Ishikawa (cell line): ENCODE results near the gene SIGLECL1.

ENCODE experiments used
- CEBPB ChIP-seq: IDR thresholded peaks from 2 replicates; pipeline ENCODE4 v1.6.1; 2012
- CREB1 ChIP-seq: IDR thresholded peaks from 2 replicates; pipeline ENCODE4 v1.6.1; 2012; ENCODE audit warnings: low read depth
- EP300 ChIP-seq: IDR thresholded peaks from 2 replicates; pipeline ENCODE4 v1.6.1; 2012; ENCODE audit warnings: borderline replicate concordance
- FOXM1 ChIP-seq: IDR thresholded peaks from 2 replicates; pipeline ENCODE4 v1.6.1; 2012; ENCODE audit warnings: low read depth, borderline replicate concordance
- NFIC ChIP-seq: IDR thresholded peaks from 2 replicates; pipeline ENCODE4 v1.6.1; 2012
- RAD21 ChIP-seq: IDR thresholded peaks from 2 replicates; pipeline ENCODE4 v1.6.1; 2012; ENCODE audit warnings: low read depth
- REST ChIP-seq: IDR thresholded peaks from 2 replicates; pipeline ENCODE4 v1.6.1; 2012; ENCODE audit warnings: low read depth, mild to moderate bottlenecking
- TAF1 ChIP-seq: IDR thresholded peaks from 2 replicates; pipeline ENCODE4 v1.6.1; 2012; ENCODE audit warnings: low read depth, mild to moderate bottlenecking
- TCF12 ChIP-seq: IDR thresholded peaks from 2 replicates; pipeline ENCODE4 v1.6.1; 2012; ENCODE audit warnings: low read depth
- TEAD4 ChIP-seq: IDR thresholded peaks from 2 replicates; pipeline ENCODE4 v1.6.1; 2012
- YY1 ChIP-seq: IDR thresholded peaks from 2 replicates; pipeline ENCODE4 v1.6.1; 2012; ENCODE audit warnings: low read depth

DNA sequence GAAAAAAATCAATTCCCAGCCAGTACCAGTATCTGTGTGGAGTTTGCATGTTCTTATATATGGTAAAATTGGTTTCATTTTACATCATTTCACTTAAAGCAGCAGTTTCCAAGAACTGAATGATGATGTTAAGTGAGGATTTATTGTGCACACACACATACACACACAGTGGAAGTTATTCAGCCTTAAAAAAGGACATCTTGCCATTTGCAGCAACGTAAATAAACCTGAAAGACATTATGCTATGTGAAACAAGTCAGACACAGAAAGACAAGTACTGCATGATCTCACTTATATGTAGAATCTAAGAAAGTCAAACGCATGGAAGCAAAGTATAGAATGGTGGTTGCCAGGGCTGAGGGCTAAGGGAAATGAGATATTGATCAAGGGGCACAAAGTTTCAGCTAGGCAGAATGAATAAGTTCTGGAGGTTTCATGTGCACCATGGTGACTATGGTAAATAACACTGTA lies 5.3 kb downstream of the SIGLECL1 start:
- TF ChIP-seq CREB1: no peak
- TF ChIP-seq TCF12: no peak
- no peak for TF ChIP-seq FOXM1
- no peak for TF ChIP-seq TEAD4
- TF ChIP-seq YY1: no peak
- TF ChIP-seq NFIC: no peak
- no peak for TF ChIP-seq REST
- TF ChIP-seq EP300: no peak
- TF ChIP-seq RAD21: no peak
- TF ChIP-seq TAF1: no peak
- TF ChIP-seq CEBPB: no peak
